Loucy (cell line): ENCODE measurements around the gene NAP1L1.
"Not testable (repeated sequence)": the region's sequence is repeated elsewhere in the genome, so short reads cannot be mapped to it uniquely, and the experiment has no call there.

ENCODE experiments used
- H2AFZ ChIP-seq: fragments of 200-600 bp; sonication (generic); 2 replicates; pipeline ENCODE4 v1.6.0; 2016; ENCODE audit warnings: antibody characterized with exemption, mild to moderate bottlenecking, low read length, moderate library complexity
- H3F3A ChIP-seq: fragments of 200-600 bp; 2 replicates; pipeline ENCODE4 v1.6.0; 2016; ENCODE audit warnings: antibody characterized with exemption, low read depth, mild to moderate bottlenecking
- H3K27me3 ChIP-seq: fragments of 200-600 bp; sonication (generic); 2 replicates; pipeline ENCODE4 v1.6.1; 2014; ENCODE audit warnings: low read length, mild to moderate bottlenecking; ENCODE audit not compliant: insufficient read depth, poor library complexity, severe bottlenecking
- H3K36me3 ChIP-seq: fragments of 200-600 bp; sonication (generic); 2 replicates; pipeline ENCODE4 v1.6.1; 2016; ENCODE audit warnings: low read length; ENCODE audit not compliant: insufficient read depth
- H3K4me1 ChIP-seq: fragments of 200-600 bp; sonication (generic); 2 replicates; pipeline ENCODE4 v1.5.1; 2014; ENCODE audit warnings: low read length, mild to moderate bottlenecking; ENCODE audit not compliant: insufficient read depth, poor library complexity, severe bottlenecking
- H3K4me2 ChIP-seq: fragments of 200-600 bp; sonication (generic); 2 replicates; pipeline ENCODE4 v1.6.0; 2014; ENCODE audit warnings: antibody characterized with exemption, low read length, low read depth, mild to moderate bottlenecking; ENCODE audit not compliant: poor library complexity, severe bottlenecking
- H3K4me3 ChIP-seq: fragments of 200-600 bp; sonication (generic); 2 replicates; pipeline ENCODE4 v1.5.1; 2014; ENCODE audit warnings: low read length, mild to moderate bottlenecking, mixed read lengths; ENCODE audit not compliant: poor library complexity, severe bottlenecking
- H3K79me2 ChIP-seq: fragments of 200-600 bp; sonication (generic); 2 replicates; pipeline ENCODE4 v1.6.1; 2014; ENCODE audit warnings: low read length; ENCODE audit not compliant: insufficient read depth
- H3K9ac ChIP-seq: fragments of 200-600 bp; sonication (generic); 2 replicates; pipeline ENCODE4 v1.6.0; 2014; ENCODE audit warnings: mild to moderate bottlenecking, low read depth, low read length, moderate library complexity; ENCODE audit not compliant: poor library complexity, severe bottlenecking
- H3K9me2 ChIP-seq: fragments of 200-600 bp; sonication (generic); replicated peaks from 2 replicates; pipeline ENCODE4 v1.6.1; 2016; ENCODE audit warnings: low read depth, low read length, mixed read lengths
- H3K9me3 ChIP-seq: fragments of 200-600 bp; sonication (generic); 2 replicates; pipeline ENCODE4 v1.6.1; 2014; ENCODE audit warnings: mild to moderate bottlenecking, antibody characterized with exemption, low read length, low read depth; ENCODE audit not compliant: insufficient read depth
- H4K20me1 ChIP-seq: fragments of 200-600 bp; sonication (generic); 2 replicates; pipeline ENCODE4 v1.6.0; 2014; ENCODE audit warnings: antibody characterized with exemption, low read length, mild to moderate bottlenecking; ENCODE audit not compliant: insufficient read depth, poor library complexity, severe bottlenecking
- EZH2phosphoT487 ChIP-seq: fragments of 200-600 bp; IDR thresholded peaks from 2 replicates; pipeline ENCODE4 v1.6.1; 2018; ENCODE audit warnings: antibody characterized with exemption, mild to moderate bottlenecking, moderate library complexity, borderline replicate concordance
- TF ChIP-seq, protein P1 (sequence below): fragments of 200-600 bp; sonication (generic); conservative IDR thresholded peaks from 2 replicates; pipeline ENCODE4 v1.5.1; 2014; ENCODE audit warnings: mild to moderate bottlenecking, antibody characterized with exemption, low read length

Gene NAP1L1

DNA sequence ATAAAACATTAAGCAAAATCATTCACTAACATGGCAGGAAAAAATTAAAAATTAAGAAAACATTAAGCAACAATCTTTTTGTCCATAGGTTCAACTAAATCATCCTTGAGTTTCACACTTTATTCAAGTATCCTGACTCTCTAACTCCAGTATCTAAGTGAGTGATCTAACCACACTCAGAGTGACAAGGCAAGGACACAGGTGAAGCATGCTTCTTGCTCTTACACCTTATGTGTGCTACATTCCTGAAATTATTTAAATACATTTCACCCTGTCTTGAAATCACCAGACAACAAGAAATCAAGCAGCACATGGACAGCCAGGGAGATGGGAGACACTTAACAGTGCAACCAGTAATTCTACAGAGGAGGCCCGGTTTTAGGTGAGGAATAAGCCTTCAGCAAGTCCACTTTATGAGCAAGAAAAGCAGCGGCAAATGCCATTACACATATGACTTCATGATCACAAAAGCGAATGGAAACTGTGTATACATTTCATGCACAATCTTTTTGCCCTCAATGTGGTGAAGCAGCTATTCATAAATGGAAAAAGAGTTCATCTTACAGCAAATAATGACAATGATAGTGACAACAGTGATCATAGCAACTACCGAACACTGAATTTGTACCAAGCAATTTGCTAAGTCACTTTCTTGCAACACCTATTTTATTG is 90.3 kb downstream of the NAP1L1 start:
- TF ChIP-seq, protein P1, sequence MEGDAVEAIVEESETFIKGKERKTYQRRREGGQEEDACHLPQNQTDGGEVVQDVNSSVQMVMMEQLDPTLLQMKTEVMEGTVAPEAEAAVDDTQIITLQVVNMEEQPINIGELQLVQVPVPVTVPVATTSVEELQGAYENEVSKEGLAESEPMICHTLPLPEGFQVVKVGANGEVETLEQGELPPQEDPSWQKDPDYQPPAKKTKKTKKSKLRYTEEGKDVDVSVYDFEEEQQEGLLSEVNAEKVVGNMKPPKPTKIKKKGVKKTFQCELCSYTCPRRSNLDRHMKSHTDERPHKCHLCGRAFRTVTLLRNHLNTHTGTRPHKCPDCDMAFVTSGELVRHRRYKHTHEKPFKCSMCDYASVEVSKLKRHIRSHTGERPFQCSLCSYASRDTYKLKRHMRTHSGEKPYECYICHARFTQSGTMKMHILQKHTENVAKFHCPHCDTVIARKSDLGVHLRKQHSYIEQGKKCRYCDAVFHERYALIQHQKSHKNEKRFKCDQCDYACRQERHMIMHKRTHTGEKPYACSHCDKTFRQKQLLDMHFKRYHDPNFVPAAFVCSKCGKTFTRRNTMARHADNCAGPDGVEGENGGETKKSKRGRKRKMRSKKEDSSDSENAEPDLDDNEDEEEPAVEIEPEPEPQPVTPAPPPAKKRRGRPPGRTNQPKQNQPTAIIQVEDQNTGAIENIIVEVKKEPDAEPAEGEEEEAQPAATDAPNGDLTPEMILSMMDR = no peak
- no peak for TF ChIP-seq EZH2phosphoT487
- Histone ChIP-seq H3K9me2 (no peaks in the 10 kb centered on the region), H3K79me2 (no peaks in the 10 kb centered on the region), H3F3A (no peaks in the 10 kb centered on the region), H3K4me1 (peaks cover 21% of the 10 kb centered on the region), H3K36me3 (no peaks in the 10 kb centered on the region), H3K4me2 (no peak overlapping the region), H3K27me3 (no peaks in the 10 kb centered on the region), H3K4me3 (no peak overlapping the region), H3K9ac (no peak overlapping the region), H4K20me1 (no peaks in the 10 kb centered on the region), H3K9me3 (no peaks in the 10 kb centered on the region), H2AFZ (0 out of 2 replicates have a peak overlapping the region, but pooled peaks have one; percentile 16)

DNA sequence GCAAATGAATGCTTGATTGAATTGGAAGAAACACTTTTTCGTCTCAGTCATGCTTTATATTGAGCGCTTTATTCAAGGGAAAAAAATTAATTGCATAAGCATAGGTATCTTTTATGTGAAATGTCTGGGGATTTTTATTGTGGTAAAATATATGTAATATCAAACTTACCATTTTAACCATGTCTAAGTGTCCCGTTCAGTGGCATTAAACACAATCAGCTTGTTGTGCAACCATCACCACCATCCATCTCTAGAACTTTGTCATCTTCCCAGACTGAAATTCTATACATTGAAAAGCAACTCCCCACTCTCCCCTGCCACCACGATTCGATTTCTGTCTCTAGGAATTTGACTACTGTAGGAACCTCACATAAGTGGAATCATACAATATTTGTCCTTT is 92.7 kb downstream of the NAP1L1 start:
- no peaks in the 10 kb centered on the region for H3K9me2 ChIP-seq
- H3K4me3 ChIP-seq = no peak overlapping the region
- peaks cover 16% of the 10 kb centered on the region for H3K4me1 ChIP-seq
- no peaks in the 10 kb centered on the region for H3K27me3 ChIP-seq
- H3K79me2 ChIP-seq = no peaks in the 10 kb centered on the region
- no peak overlapping the region for H3K9ac ChIP-seq
- H3K36me3 ChIP-seq = no peaks in the 10 kb centered on the region
- H2AFZ ChIP-seq = no peak overlapping the region
- no peak for TF ChIP-seq EZH2phosphoT487
- TF ChIP-seq, protein P1 = no peak
- no peaks in the 10 kb centered on the region for H3K9me3 ChIP-seq
- H3K4me2 ChIP-seq = no peak overlapping the region
- H3F3A ChIP-seq = no peaks in the 10 kb centered on the region
- H4K20me1 ChIP-seq = no peaks in the 10 kb centered on the region

DNA sequence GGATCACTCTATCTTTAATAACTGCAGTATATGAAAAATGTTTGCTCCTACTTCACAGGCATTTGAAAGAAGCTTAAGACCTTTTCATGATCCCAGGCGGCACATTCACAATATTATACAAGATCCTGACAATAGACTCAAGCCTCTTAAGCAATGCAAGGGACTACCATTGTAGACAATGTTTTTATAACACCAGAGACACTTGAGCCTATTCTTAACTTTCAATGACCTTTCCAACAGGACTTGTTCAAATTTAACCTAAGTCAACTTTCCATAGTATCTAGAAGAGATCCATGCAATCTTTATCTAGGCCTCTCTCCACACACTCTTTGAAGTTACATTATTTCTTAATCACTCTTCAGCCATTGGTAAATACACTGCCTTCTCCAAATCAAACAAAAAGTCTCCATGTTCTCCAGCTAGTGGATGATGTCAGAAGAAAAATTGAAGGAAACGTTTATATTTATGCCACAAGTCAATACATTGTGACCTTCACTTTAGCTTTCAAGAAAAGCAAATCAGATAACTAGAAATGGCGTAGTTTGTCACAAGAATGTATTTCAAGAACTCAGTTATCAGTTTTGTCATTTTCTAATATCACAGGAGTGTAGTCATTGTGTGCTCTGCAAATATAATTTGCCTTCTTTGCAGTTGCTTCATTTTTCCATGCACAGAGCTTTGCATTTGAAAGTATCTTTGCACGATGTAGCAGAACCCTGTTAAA is 94.1 kb downstream of the NAP1L1 start:
- no peaks in the 10 kb centered on the region for H3K36me3 ChIP-seq
- no peak overlapping the region for H3K4me3 ChIP-seq
- no peak overlapping the region for H3K4me2 ChIP-seq
- no peaks in the 10 kb centered on the region for H3K9me3 ChIP-seq
- no peak overlapping the region for H2AFZ ChIP-seq
- no peaks in the 10 kb centered on the region for H3K27me3 ChIP-seq
- no peak for TF ChIP-seq EZH2phosphoT487
- TF ChIP-seq, protein P1 = no peak
- no peaks in the 10 kb centered on the region for H3K79me2 ChIP-seq
- no peak overlapping the region for H3K9ac ChIP-seq
- no peaks in the 10 kb centered on the region for H3F3A ChIP-seq
- H4K20me1 ChIP-seq = no peaks in the 10 kb centered on the region
- H3K9me2 ChIP-seq = no peaks in the 10 kb centered on the region
- H3K4me1 ChIP-seq = peaks cover 14% of the 10 kb centered on the region

DNA sequence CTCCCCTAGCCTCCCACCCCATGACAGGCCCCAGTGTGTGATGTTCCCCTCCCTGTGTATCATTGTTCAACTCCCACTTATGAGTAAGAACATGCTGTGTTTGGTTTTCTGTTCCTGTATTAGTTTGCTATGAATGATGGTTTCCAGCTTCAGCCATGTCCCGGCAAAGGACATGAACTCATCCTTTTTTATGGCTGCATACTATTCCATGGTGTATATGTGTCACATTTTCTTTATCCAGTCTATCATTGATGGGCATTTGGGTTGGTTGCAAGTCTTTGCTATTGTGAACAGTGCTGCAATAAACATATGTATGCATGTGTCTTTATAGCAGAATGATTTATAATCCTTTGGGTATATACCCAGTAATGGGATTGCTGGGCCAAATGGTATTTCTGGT is 96.8 kb downstream of the NAP1L1 start:
- H3K4me1 ChIP-seq, H3K9me2 ChIP-seq, H3K79me2 ChIP-seq, H3K9me3 ChIP-seq, H3K4me2 ChIP-seq, H3K27me3 ChIP-seq, H3K9ac ChIP-seq, H4K20me1 ChIP-seq, H3F3A ChIP-seq, H3K4me3 ChIP-seq, H3K36me3 ChIP-seq, H2AFZ ChIP-seq: not testable (repeated sequence)
